LNCAP (cell line): ENCODE results near the gene SUDS3.

ENCODE experiments used
- TF ChIP-seq, protein P1 (sequence below): fragments of 450-650 bp; IDR thresholded peaks from 2 replicates; pipeline ENCODE4 v1.5.1; 2017; ENCODE audit warnings: mild to moderate bottlenecking

The SUDS3 gene

DNA sequence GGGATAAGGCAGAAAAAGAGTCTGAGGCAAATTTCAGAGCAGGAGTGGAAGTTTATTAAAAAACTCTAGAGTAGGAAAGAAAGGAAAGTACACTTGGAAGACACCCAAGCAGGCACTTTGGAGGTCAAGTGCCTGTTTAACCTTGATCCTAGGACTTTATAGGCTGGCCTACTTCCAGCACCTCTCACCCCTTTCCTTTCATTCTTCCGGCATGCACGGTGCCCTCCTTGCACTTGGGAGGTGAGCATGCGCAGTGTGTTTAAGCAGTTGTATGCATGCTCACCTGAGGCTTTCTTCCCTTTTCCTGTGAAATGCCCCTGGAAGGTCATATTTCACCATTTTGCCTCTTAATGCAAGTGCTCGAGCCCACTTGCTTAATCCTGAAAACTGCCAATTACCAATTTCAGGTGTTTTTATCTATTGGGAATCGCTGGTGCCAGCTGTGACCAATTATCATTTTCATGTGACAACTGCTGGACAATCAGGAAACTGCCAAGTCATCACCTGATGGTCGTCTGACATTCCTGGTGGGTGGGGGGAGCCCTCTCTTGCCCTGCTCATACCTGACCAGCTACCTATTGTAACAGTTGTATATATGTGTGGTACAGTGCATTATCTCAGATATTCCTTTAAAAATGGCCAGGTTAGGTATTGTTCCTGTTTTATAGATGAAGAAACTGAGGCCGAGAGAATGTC lies 53.5 kb downstream of the SUDS3 start:
- TF ChIP-seq, protein P1, sequence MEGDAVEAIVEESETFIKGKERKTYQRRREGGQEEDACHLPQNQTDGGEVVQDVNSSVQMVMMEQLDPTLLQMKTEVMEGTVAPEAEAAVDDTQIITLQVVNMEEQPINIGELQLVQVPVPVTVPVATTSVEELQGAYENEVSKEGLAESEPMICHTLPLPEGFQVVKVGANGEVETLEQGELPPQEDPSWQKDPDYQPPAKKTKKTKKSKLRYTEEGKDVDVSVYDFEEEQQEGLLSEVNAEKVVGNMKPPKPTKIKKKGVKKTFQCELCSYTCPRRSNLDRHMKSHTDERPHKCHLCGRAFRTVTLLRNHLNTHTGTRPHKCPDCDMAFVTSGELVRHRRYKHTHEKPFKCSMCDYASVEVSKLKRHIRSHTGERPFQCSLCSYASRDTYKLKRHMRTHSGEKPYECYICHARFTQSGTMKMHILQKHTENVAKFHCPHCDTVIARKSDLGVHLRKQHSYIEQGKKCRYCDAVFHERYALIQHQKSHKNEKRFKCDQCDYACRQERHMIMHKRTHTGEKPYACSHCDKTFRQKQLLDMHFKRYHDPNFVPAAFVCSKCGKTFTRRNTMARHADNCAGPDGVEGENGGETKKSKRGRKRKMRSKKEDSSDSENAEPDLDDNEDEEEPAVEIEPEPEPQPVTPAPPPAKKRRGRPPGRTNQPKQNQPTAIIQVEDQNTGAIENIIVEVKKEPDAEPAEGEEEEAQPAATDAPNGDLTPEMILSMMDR: no peak

GRCh38 chr12:118430516-118430915 lies 54.2 kb downstream of the SUDS3 start:
- TF ChIP-seq, protein P1: no peak

DNA sequence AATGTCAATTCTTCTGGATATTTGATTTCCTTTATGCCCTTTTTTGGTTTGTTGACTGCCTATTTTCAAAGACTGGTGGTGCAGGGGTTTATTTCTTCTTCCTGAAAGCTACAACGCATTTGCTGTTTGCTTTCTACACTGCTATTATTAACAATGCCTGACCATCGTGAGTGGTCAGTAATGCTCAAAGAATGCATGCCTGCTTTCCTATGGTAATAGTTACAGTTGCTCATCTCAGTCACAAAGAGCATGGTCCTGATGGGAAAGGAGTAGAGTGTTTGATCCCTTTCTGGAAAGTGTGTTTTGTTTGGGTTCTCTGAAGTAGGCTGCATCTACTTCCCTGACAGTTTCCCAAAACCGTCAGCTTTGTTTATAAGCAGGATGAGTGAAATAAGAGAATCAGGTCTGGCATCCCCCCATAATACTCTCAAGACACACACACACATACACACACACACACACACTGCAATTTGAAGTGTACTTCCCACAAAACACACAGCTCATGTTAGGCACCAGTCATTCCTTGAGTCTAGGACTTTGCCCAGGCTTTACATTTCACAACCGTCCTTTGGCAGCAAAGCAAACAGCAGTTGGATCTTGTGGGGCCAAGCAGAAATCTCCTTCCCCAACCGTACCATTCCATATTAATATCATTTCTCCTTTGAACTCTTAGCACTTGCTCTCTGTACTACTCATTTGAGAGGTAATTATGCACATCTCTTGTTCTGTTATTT lies 56.6 kb downstream of the SUDS3 start:
- TF ChIP-seq, protein P1: no peak

GRCh38 chr12:118436002-118436730 lies 59.8 kb downstream of the SUDS3 start:
- TF ChIP-seq, protein P1: peak; percentile 56

DNA sequence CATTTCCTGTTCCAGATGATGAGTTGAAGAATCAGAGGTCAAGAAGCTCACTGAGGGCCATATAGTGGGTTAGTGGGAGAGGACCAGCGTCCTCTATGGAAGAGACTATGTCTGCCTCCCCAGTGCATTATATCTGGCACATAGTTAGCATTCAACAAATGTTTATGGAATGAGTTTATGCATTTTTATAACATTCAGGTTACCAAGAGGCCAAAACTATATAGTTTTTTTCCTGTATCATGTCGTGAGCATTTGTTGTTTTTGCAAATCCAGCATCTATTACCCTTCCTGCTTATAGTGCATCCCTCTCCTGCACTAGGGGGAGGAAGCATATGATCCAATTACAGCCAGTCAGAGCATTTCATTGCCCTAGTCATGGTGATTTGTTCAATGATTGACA lies 60.6 kb downstream of the SUDS3 start:
- TF ChIP-seq, protein P1: no peak

GRCh38 chr12:118439068-118439467 lies 62.7 kb downstream of the SUDS3 start:
- TF ChIP-seq, protein P1: no peak

GRCh38 chr12:118446247-118446646 lies 69.9 kb downstream of the SUDS3 start:
- TF ChIP-seq, protein P1: no peak
